Measurements from ENCODE around the gene MINPP1.

DNA sequence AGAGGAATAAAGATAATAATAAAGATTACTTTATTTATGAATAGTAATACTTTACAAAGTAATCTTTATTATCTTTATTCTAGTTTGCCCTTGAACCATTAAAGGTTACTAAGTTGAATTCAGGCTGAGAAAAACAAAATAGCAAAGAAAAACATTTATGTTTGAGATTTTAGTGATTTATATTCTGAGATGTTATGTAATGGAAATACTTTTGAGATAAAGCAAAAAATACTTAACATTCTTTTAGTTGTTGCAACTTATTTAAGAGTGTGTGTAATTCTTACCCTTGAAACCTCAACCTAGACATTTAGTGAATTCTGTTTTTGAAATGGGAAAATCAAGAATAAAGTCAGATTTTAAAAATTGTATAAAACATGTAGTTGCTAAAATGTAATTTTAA, 40.0 kb downstream of the MINPP1 start:
- TF ChIP-seq, protein P1, sequence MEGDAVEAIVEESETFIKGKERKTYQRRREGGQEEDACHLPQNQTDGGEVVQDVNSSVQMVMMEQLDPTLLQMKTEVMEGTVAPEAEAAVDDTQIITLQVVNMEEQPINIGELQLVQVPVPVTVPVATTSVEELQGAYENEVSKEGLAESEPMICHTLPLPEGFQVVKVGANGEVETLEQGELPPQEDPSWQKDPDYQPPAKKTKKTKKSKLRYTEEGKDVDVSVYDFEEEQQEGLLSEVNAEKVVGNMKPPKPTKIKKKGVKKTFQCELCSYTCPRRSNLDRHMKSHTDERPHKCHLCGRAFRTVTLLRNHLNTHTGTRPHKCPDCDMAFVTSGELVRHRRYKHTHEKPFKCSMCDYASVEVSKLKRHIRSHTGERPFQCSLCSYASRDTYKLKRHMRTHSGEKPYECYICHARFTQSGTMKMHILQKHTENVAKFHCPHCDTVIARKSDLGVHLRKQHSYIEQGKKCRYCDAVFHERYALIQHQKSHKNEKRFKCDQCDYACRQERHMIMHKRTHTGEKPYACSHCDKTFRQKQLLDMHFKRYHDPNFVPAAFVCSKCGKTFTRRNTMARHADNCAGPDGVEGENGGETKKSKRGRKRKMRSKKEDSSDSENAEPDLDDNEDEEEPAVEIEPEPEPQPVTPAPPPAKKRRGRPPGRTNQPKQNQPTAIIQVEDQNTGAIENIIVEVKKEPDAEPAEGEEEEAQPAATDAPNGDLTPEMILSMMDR (conservative IDR thresholded peaks at IDR 0.05; ENCODE audit: low read length) = no peak
- no peak for TF ChIP-seq EZH2phosphoT487 (IDR thresholded peaks at IDR 0.05; ENCODE audit: borderline replicate concordance, low read depth, low read length)

Data from OCI-LY7 (cell line).